Rectal smooth muscle tissue (tissue), 1 donor: ENCODE measurements around the gene MGMT.

ENCODE experiments used
- H3K27ac ChIP-seq: one replicate; pipeline ENCODE4 v1.7.0; 2013; ENCODE audit warnings: low read depth, low read length, inconsistent platforms
- H3K27me3 ChIP-seq: one replicate; pipeline ENCODE4 v1.7.0; 2013; ENCODE audit warnings: low read length; ENCODE audit not compliant: control insufficient read depth, insufficient read depth
- H3K36me3 ChIP-seq: one replicate; pipeline ENCODE4 v1.7.0; 2013; ENCODE audit warnings: low read length; ENCODE audit not compliant: control insufficient read depth, insufficient read depth
- H3K4me1 ChIP-seq: one replicate; pipeline ENCODE4 v1.7.0; 2013; ENCODE audit warnings: low read length; ENCODE audit not compliant: control insufficient read depth, insufficient read depth
- H3K4me3 ChIP-seq: one replicate; pipeline ENCODE4 v1.7.0; 2013; ENCODE audit warnings: low read length
- H3K9ac ChIP-seq: one replicate; pipeline ENCODE4 v1.7.0; 2013; ENCODE audit warnings: low read length

Gene MGMT

DNA sequence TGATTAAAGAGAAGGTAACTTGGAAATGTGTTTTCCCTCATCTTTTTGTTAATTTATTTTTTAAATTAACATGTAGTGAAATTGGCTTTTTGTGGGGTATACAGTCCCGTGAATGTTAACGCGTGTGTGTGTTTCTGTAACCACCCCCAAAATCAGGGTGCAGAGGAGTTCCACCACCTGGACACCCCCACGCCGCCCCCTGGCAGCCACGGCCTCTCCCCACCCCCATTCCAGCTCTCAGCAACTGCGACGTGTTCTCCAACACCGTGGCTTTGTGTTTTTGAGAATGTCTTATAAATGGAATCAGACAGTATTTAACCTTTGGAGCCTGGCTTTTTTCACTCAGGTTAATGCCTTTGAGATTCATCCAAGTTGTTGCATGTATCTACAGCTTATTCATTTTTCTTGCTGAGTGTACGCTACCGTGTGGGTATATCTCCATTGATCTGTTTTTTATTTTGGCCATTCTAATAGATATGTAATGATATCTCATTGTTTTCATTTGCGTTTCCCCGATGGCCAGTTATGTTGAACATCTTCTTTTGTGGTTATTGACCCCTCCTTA, 278.2 kb downstream of the MGMT start:
- no peak overlapping the region for H3K27ac ChIP-seq
- H3K9ac ChIP-seq, result no peak overlapping the region
- no peak overlapping the region for H3K4me3 ChIP-seq
- H3K36me3 ChIP-seq, result no peaks in the 10 kb centered on the region
- no peaks in the 10 kb centered on the region for H3K4me1 ChIP-seq
- H3K27me3 ChIP-seq, result no peaks in the 10 kb centered on the region

GRCh38 chr10:129754211-129755050, 287.4 kb downstream of the MGMT start:
- H3K27me3 ChIP-seq, result no peaks in the 10 kb centered on the region
- H3K36me3 ChIP-seq, result no peaks in the 10 kb centered on the region
- H3K4me1 ChIP-seq, result no peaks in the 10 kb centered on the region
- H3K9ac ChIP-seq, result no peak overlapping the region
- H3K27ac ChIP-seq, result no peak overlapping the region
- H3K4me3 ChIP-seq, result no peak overlapping the region

GRCh38 chr10:129755158-129755591, 288.1 kb downstream of the MGMT start:
- no peaks in the 10 kb centered on the region for H3K36me3 ChIP-seq
- H3K4me1 ChIP-seq, result no peaks in the 10 kb centered on the region
- H3K27ac ChIP-seq, result no peak overlapping the region
- H3K27me3 ChIP-seq, result no peaks in the 10 kb centered on the region
- H3K9ac ChIP-seq, result no peak overlapping the region
- no peak overlapping the region for H3K4me3 ChIP-seq

DNA sequence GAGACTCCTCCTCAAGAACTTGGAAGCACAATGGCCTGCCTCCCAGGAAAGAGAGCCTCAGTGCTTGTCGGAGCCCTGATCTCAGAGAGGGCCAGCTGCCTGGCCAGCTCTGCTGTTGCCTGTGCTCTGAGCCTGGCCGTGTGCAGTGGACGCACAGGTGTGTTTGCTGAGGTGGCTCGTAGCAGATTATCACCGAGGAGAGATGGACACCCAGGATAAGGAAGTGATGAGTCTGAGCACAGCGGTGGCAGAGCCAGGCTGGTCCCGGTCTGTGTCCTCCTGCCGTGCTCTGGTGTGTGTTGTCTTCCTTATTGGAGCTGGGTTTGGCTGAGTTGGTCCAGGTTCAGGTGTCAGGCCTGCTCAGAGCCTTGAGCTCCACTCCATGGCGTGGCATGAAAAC, 288.6 kb downstream of the MGMT start:
- no peaks in the 10 kb centered on the region for H3K27me3 ChIP-seq
- no peaks in the 10 kb centered on the region for H3K36me3 ChIP-seq
- H3K27ac ChIP-seq, result no peak overlapping the region
- no peaks in the 10 kb centered on the region for H3K4me1 ChIP-seq
- H3K9ac ChIP-seq, result no peak overlapping the region
- H3K4me3 ChIP-seq, result no peak overlapping the region

DNA sequence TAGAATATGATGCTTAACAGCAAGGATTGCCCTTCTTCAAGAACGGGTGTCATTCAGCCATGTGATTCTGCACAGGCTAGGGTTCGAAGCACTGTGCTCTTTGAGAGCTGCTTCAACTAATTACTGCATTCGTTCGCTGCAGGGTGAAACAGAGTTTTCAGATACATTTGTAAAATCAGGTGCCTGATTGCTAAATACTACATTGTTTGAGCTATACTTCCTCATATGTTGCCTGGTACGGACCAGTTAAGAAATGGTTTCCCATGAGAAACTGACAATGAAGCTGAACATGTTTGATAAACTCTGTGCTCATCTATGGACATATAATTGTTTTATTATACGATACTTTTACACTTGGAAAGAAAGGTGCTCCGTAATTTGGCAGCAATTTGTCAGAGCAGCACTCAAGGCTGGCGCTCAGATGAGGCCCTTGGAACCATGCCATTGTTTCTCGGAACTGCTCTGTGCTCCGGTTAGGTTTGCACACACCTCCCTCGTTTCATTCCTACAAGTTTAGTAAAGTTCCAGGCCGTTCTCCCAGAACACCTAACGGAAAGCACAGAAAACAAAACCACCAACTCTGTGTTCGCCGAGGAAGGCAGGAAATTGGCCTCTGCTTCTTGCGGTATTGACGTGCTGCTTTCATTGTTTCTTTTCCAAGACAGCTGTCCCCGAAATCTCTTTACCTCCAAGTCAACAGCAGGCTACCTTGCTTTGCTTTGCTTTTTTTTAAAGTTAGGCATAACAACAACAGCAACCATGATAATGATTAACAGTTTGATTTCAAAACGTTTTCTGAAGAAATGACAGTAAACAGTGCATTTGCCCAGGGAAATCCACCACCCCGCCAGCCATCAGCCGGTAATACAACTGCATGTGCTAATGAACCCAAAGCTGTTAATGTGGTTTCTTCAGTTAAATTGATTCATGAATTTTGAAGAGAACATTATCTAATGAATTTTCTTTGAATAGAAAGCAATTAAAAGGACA, 290.2 kb downstream of the MGMT start:
- Histone ChIP-seq H3K9ac (no peak overlapping the region), H3K36me3 (no peaks in the 10 kb centered on the region), H3K4me3 (peak overlapping the region; percentile 11), H3K27ac (no peak overlapping the region), H3K27me3 (no peaks in the 10 kb centered on the region), H3K4me1 (no peaks in the 10 kb centered on the region)

DNA sequence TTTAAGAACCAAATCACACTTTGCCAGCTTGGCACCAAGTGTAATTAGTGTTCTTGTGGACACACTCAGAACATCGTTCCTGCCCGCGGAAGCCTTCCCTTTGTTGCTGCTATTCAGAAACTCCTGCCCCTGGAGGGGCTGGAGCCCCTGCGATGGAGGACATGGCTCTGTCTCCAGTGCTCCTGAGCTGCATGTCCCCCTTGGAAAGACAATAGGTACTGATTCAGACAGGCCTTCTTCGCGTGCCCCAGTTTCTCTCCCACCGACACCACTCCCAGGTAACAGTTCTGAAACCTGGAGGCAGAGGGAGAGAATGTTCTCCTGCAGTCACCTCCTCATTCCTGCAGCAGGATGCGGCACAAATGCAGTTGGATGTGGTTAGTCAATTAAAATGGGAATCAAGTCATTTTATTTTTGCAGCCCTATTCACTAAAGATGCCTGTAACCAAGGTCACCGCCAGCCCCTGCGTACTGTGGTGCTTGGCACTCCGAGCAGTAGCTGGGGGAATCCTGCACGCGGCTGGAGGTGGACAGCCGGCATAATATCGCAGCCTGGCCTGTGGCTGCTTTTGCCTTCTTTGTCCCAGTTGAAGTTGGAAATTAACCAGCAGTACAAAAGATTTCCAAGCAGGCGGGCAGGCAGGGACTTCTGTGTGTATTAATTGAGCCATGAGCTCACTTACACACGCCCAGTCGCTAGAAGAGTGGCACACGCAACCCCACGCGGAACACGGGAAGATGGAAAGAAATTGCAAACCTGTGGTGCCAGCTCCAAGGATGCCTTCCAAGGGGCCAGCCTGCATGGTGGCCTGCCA, 291.4 kb downstream of the MGMT start:
- H3K9ac ChIP-seq, result no peak overlapping the region
- no peak overlapping the region for H3K27ac ChIP-seq
- H3K4me1 ChIP-seq, result no peaks in the 10 kb centered on the region

DNA sequence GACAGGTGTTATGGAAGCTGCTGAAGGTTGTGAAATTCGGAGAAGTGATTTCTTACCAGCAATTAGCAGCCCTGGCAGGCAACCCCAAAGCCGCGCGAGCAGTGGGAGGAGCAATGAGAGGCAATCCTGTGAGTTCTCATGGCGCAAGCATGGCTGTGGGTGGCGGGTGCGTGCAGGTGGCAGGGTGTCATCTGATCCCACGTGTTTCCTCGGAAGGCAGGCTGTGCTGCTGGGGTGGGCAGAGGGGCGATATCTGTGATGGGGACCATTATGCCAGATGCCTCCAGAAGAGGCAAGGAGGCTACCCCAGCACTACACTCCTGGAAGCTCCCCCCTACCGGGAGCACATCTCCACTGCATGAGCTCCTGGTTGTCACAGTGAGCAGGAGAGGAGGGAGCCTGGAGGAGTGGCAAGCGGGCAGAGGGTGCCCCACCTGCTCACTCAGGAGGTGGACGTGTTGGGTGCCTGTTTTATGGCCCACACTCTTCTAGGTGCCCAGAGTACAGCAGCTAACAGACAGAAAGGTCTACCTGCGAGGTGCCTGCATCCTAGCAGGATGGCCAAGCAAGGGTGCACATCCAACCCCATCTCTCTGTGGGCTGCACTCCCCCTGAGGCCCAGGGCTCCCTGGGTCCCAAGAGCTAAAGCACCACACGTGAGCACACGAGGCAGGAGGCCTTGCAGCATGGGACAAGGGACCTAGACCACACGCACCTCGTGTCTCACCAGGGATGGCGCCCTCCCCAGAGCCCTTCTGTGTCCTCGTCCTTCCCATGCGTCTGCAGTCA, 292.4 kb downstream of the MGMT start:
- H3K27me3 ChIP-seq, result no peaks in the 10 kb centered on the region
- no peak overlapping the region for H3K9ac ChIP-seq
- H3K36me3 ChIP-seq, result no peaks in the 10 kb centered on the region
- no peak overlapping the region for H3K27ac ChIP-seq
- no peak overlapping the region for H3K4me3 ChIP-seq
- no peaks in the 10 kb centered on the region for H3K4me1 ChIP-seq

More for the DNA sequence above, 291.4 kb downstream of the MGMT start:
- Histone ChIP-seq H3K36me3 (no peaks in the 10 kb centered on the region), H3K4me3 (no peak overlapping the region), H3K27me3 (no peaks in the 10 kb centered on the region)

GRCh38 chr10:129760003-129760315, 292.9 kb downstream of the MGMT start:
- Histone ChIP-seq H3K36me3 (no peaks in the 10 kb centered on the region), H3K9ac (no peak overlapping the region), H3K4me1 (no peaks in the 10 kb centered on the region), H3K27me3 (no peaks in the 10 kb centered on the region), H3K4me3 (no peak overlapping the region), H3K27ac (no peak overlapping the region)

DNA sequence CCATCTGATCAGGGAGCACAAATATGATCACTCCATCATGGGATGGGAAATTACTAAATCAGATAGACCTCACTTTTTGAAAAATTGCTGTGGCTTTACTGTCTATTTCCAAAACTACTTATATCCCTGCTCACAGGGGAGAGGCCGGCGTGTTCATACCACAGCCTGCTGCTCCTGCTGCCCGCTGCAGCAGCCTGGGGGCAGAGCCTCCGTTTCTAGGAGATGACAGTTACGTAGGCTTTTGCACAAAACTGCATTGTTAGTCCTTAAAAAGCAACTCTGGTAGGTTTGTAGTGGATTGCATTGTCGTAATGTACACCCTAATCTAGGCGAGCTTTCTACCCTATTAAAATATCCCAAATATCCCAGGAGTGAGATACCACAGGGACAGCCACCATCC, 293.4 kb downstream of the MGMT start:
- H3K9ac ChIP-seq, result no peak overlapping the region
- H3K36me3 ChIP-seq, result no peaks in the 10 kb centered on the region
- no peak overlapping the region for H3K27ac ChIP-seq
- no peaks in the 10 kb centered on the region for H3K4me1 ChIP-seq
- H3K27me3 ChIP-seq, result no peaks in the 10 kb centered on the region
- no peak overlapping the region for H3K4me3 ChIP-seq

- Histone ChIP-seq H3K4me3 (no peak overlapping the region), H3K9ac (no peak overlapping the region), H3K36me3 (no peaks in the 10 kb centered on the region)
Measured at GRCh38 chr10:129761197-129761972, 294.3 kb downstream of the MGMT start.

More at GRCh38 chr10:129761197-129761972, 294.3 kb downstream of the MGMT start:
- Histone ChIP-seq H3K27me3 (peaks cover 4% of the 10 kb centered on the region), H3K4me1 (no peaks in the 10 kb centered on the region), H3K27ac (no peak overlapping the region)
